Left colon (tissue), 2 donors: ENCODE measurements around the gene BACH2. TPM values are rescaled to one million over a fixed set of nuclear protein-coding genes. Genes with fewer than 3 reads are reported as not detected.
A peak's percentile ranks its signal among the peaks of the same experiment; 100 is the strongest.

Experiments used
- ATAC-seq: fragments of 200-7000 bp; cut with Tn5 transposase; one replicate; pipeline ENCODE4 v1.9.1; 2020; ENCODE audit warnings: mild to moderate bottlenecking, moderate library complexity
- DNase-seq, 2 donors: peaks; one replicate each; pipeline ENCODE4 v3.0.0-alpha.2; 2020
- intact Hi-C, 2 donors: fragments of 100-400 bp; cut with DNase I in 1 of 2; cut with micrococcal nuclease in 1 of 2; formaldehyde crosslinking; loops; one replicate each; pipeline versions ENCODE4 v1.11.2 to v1.14.0; 2022; cut with DNase I, micrococcal nuclease
- total RNA-seq, 2 donors: library from RNA; stranded (reverse); fragmentation: NEBNext Ultra II Directional; extraction: Animal tissue kit (Norgen Biotek cat#: 25700); gene quantifications; one replicate each; pipeline ENCODE4 v1.2.1, GENCODE V29; 2021
- donor health status: DM: no; HTN: no; CAD: no.
- donor health status: DM: yes; HTN: yes; CAD: no.

BACH2 gene
- total RNA-seq, 2 donors from 2014 or later, result 0.67 to 1.3 TPM

DNA sequence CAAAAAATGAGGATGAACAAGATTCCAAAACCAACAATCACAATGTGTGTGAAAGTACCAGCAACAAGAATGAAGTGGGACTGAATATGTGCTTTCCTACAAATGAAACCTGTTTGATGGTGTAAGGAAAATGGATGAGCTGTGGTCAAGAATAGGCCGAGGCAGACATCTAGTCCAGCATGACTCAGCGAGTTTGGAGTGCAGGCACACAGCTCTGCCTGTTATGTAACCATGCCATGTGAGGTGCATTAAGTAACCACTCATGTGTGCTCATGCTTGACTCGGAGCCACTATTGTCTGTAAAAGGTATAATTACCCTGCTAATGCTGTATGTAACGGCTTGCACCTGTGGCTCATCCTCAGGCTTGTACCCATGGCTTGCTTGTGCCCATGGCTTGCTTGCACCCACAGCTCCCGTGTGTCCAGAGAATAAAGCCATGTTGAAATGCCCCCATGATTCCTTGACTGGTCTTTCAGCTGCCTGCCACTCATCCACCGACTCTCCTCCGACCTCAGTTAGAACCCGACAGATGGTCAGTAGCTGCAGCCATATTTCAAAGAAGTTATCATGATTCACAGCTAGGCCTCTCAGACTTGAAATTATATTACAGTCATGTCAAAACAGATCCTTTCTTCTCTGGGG is 98.7 kb downstream of the BACH2 start:
- DNase-seq, result no peak
- intact Hi-C loops, result no loop called here
- ATAC-seq, result no peak

DNA sequence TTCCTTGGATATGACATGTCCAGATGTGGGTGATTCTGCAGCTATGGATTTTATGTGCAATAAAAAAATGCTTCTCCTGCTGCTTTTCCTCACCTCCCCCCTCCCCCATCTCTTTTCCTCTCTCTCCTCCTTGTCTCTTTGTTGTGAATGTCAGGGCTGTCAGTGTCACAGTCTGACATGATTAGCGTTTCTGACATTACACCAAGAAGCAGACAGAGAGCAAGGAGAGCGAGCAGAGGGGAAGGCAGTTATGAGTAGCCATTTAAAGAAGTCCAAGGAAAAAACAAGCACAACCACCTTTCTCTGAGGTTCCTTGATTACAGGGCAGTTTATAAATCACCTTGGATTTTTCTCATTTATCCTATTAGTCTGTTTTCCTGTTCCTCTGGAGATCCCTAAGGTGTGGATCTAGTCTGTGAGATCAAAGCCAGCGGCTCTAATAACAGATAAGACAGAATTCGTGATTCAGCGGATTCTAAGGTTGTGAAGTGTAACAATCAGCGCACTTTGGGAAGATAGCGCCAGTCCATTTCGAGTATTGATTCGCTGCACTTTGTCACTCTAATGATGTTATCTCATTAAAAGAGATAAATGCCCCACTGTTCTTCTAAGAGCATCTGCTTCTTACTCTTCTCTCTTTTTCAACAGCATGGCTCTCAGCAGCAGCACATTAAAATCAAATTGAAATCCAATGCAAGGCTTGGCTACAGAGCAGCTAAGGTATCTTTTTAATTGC is 101.4 kb downstream of the BACH2 start:
- DNase-seq (no peak), ATAC-seq (no peak)
- intact Hi-C loops, result no loop called here

DNA sequence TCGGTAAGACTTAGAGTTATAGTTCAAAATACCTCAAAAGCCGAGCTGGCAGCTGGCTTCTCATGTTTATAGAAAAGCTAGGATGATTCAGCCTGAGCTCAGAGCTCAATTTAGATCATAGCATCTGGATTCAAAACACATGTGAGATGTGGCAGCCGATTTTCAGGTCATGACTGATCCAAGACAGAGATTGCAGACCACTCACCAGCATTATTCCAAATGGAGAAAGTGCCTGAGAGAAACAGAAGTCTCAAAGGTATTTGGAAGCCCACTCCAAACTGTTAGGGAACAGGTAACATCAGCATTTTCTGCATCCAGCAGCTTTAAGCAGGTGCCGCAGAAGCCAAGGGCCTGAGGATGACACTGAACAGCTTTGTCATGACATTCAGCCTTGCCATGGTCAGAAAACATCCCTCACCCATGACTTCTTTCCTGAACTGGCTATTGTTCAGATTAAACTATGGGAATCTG is 102.2 kb downstream of the BACH2 start:
- DNase-seq, result no peak
- ATAC-seq, result no peak
- intact Hi-C loops, result no loop called here

DNA sequence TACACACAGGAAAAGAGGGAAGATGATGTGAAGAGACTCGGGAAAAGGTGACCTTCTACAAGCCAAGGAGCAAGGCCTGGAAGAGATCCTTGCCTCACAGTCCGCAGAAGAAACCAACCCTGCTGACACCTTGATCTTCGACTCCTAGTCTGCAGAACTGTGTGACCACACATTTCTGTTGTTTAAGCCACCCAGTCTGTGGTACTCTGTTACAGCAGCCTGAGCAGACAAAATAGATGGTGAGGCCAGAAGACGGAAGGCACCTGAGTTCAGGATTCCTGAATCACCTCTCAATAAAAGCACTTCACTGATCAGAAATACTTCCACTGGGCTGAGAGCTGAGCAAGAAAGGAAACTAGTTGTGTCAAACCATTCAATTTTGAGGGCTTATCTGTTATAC is 103.3 kb downstream of the BACH2 start:
- intact Hi-C loops, result no loop called here
- DNase-seq (no peak), ATAC-seq (no peak)

DNA sequence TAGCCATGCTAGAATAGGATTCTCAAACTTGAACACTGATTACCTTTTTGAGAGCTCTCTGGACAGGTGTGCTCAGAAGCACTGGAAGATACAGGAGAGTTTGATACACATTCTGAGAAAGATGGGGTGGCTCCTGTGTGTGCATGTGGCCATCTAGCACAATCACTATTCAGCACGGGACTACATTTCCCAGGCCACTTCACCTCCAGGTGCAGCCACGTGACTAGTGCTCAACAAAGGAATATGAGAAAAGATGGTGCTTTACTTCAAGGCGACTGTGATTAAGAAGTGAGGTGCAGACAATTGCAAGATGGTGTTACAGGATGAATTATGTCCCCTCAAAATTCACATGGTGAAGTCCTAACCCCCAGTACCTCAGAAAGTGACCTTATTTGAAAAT is 103.8 kb downstream of the BACH2 start:
- DNase-seq (no peak), ATAC-seq (no peak)
- intact Hi-C loops, result no loop called here

DNA sequence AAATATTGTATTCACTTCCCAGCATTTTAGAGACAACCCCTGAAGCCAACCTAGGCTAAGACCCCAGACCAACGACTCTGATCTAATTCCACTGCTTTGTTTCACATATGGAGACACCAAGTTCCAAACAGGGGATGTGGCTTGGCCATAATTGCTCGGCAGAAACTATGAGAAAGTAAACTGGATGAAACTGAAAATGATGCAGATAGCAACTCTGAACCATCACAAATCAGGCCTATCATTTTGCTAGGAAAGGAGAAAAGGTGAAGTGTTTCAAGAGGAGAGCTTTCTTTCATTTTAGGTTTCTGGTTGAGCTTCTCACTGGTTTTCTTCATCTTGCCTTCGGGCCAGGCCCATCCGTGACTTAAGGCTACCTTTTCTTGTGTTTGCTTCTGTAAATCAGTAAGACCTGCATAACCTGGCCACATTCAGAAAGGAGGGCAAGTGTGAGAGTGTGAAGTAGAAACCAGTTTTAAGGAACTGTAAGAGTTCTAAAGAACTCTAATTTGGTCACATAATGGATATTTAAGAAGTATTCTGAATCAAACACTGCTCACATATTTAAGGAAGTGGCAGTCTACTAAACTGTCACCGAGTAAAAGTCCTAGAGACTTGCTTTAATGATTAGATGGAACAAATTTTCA is 105.8 kb downstream of the BACH2 start:
- intact Hi-C loops, result no loop called here
- no peak for ATAC-seq
- DNase-seq, result no peak

DNA sequence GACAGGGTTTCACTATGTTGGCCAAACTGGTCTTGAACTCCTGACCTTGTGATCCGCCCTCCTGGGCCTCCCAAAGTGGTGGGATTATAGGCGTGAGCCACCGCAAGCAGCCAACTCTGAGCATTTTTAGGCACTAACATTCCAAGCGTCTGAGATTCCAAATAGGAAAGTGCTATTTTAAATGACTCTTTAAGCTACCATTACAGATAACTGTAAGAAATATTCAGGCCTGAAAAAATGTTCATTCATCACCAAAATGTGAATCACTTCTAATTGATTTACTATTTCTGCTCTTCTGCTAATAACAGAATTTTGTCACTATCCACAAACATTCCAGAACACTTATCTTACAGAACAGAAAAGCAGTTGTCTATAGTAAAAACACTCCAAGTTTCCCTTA is 106.5 kb downstream of the BACH2 start:
- no peak for ATAC-seq
- intact Hi-C loops, result no loop called here
- DNase-seq, result no peak

DNA sequence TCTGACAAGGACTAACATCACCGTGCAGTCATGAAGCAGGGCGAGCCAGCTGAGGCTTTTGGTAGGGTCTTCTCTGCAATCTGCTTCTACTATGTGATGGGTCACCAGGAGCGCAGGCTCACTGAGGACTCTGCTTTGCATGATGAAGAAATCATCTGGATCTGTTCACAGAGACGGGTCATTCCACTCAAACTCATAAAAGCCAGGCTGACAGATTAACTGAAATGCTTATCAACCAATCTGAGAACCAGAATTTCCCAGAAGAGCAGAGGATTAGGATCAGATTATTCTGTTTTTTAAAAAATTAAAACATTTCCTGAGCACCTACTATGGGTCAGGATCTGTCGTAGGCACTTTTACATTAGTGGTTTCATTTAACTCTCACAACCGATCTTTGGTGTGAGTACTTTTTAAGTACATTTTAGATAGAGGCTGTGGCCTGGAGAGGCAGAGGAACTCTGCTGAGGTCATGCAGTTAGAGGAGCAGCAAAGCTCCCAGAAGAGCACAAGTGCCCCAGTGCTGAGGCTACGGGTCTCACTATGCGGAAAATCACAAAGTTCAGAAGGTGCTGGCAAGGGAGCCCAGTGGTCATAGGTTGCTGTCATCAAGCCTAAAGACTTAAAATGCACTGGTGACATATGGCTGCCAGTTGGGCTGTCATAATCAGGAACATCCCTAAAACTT is 109.1 kb downstream of the BACH2 start:
- DNase-seq (no peak), ATAC-seq (no peak)
- intact Hi-C loops, result no loop called here

DNA sequence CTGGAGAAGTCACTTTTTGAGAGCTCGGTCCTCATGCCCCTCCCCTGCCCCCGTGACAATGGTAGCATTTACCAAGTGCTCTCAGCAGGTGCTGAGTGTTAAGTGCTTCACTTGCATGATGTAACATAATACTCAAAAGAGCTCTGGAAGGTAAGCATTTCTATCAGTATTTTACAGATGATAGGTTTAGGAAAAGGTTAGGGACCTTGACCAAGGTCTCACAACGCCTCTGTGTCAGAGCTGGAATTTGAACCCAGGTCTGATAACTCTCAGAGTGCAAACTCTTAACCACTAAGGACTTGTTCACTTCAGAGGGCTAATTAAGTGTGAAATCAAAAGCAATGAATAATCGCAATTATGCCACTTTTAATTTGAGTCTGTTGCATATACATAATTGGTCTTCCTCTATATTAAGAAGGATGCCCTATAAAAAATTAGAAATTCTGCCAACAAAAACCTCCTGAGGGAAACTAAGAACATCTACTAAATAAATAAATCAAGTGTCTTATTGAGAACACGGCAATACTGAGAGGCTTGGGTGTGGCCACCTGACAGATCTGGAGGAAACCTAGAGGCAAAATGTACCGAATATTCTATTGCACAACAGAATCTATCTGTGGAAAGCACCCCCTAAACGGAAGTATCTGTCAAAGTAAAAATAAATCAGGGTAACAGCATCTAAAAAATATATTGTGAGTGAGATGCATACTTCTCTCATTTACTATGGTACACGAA is 109.8 kb downstream of the BACH2 start:
- intact Hi-C loops, result no loop called here
- DNase-seq, result no peak
- ATAC-seq, result no peak

DNA sequence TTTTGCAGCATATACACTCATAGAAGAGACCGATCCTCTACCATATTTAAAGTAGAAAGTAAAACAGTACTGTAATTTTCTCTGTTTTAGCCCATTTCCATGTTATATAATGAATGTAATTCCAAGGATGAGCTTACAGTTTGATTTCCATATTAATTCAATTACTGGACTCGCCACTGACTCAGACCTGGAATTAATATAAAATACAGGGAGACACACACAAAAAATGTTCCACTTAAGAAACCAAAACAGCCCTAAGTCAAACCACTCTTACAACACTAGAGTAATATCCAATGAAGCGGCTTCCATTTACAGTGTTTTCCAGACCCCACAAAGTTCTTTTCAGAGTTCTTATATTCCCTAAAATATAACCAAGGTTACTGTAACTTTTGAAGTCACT is 110.6 kb downstream of the BACH2 start:
- no peak for DNase-seq
- intact Hi-C loops, result no loop called here
- ATAC-seq, result no peak

DNA sequence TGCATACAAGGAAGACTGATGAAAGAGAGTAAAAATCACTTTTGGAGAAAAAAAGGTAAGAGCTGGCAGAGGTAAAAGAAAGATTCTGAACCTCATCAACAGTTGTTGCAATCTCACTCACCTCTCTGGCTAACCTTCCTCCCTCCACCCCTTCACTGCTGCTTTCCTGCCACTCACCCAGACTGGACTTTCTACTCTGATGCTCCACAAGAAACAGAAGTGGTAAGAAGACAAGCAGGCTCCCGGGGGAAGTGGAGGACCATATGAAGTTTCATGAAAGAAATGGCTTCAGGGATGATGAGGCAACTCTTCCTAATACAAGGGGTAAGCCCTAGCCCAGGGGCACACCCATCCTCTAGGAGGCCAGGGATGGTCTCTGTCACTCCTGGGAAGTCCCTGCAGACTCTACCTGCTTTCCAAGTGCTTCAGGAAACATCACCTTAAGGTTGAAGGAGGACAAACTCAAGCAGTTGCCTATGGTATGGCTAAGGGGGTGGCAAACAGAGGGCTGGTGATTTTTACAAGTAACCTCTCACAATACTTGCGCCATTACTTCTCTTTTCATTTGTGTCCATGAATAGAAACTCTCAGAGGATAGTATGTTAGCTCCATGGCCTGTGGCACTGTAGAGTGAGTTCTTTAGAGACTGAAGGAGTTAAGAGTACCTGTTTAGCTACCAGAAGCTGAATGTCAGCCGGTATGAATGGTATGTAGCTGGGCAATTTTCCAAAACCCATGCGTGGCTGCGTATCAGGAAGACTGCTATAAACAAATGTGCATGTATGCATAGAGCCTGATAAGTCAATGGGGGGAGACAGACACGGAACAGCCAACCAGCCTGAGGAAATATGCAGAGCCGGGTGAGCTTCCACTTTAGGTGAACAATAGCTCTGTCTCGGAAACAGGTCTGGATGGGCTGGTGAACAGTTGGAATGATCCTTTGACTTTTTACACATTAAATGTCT is 112.0 kb downstream of the BACH2 start:
- intact Hi-C loops, result no loop called here
- no peak for ATAC-seq
- no peak for DNase-seq

DNA sequence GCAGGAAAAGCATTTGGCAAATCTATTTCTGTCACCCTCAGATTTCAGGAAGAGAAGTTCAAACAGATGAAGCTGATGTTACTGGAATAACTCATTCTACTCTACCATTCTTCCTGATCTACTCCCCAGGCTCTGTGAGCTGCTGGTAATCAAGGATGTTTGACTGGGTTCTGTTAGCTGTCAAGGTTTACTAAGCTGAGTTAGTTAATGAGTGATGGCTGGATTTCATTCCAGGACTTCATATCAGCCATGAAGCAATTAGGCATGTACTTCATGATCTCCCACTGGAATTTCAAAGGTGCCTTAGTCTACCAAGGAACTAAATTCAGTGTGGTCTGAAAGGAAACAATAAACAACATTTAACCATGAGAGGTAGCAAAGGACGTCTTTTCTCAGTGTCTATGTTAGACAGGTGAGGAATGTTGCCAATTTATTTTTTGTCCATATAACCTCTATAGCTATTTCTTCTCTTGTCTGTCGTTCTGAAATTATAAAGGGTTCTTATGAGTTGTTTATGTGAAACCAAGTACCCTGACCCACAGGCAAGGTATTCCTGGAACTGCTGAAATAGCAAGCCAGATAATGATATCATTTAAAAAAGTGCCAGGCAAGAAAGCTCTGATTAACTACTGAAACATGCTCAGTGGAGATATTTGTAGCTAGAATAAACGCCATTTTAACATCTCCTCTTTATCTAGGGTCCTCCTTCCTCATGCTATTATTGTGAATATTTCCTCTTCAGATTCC is 112.9 kb downstream of the BACH2 start:
- intact Hi-C loops, result no loop called here
- ATAC-seq, result peak; percentile 59
- no peak for DNase-seq

DNA sequence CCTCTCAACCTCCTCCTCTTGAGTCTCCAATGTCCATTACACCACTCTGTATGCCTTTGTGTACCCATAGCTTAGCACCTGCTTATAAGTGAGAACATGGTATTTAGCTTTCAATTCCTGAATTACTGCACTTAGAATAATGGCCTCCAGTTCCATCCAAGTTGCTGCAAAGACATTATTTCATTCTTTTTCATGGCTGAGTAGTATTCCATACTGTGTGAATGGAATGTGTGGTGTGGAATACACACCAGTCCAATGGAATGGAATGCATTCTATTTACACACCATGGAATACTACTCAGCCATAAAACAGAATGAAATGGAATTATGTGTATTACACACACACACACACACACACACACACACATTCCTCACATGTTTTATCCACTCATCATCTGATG is 116.1 kb downstream of the BACH2 start:
- intact Hi-C loops, result no loop called here
- DNase-seq (no peak), ATAC-seq (no peak)

DNA sequence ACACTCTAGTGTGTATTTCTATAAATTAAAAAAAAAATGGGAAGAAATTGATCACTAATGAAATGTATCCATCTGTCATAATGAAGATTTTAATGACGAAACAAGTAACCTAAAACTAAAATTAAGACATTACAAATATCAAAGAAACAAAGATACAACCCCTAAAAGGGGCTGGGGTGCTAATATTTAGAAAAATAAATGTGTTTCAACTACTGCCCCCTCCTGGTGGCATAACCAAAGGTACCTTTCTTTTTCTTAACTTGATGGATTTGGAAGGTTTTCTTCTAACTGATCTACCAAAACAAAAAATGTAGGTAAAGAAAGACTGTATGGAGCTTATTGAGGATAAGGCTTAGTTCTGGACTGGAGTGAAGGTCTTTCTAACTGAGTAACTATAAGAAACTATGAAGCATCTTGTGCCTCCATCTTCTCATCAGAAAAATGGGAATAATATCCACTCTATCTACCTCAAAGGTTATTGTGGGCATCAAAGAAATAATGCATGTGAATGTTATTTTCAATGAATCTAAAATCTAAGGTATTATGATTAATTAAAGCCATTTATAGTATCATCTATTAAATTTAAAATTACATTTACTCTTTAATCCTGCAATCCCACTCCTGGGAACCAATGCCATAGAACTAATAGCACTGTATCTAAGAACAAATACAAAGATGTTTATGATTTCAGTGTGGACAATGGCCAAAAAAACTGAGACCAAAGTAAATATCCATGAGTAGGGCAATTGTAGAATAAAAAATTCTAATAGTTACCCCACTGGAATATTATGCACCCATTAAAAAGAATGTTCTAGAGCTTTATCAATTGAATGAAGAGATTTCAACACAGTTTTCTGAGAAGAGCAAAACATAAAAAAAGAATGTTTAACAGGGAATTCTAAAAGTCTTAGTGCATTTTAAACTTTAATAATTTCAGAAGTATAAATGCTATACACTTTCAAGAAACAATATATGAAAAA is 117.2 kb downstream of the BACH2 start:
- no peak for DNase-seq
- no peak for ATAC-seq
- intact Hi-C loops, result no loop called here

DNA sequence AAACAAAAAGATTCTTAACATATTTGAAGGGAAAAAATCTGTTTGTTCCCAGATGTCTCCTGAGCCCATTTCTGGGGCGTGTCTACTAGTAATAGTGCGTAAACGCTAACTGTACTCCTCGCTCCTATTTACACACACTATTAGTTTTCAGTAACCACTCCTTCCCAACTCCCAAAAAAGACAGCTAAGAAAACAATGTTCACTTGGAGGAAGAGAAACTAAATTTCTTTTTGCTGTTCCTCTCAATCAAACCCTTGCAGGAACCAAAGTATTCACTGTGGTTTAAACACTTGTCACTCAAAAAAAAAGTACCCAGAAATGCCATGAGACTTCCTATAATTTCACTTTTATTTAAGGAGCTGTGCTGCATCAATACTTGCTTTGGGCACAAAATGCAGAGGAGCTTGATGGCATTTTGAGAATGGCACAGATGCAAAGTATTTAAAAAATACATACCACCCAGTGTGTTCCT is 118.2 kb downstream of the BACH2 start:
- intact Hi-C loops, result no loop called here
- ATAC-seq, result no peak
- DNase-seq, result no peak
